AG09319 (cell line): ENCODE results near the gene IRAK2.

Experiments
- DNase-seq: peaks from one replicate; pipeline ENCODE4 v3.0.0-alpha.2; 2010; ENCODE audit warnings: low read depth; ENCODE audit errors: extremely low read depth
- TF ChIP-seq, protein P1 (sequence below): IDR thresholded peaks from 2 replicates; pipeline ENCODE4 v1.5.1; 2011; ENCODE audit warnings: low read depth, mild to moderate bottlenecking, inconsistent platforms, low read length, moderate library complexity

Gene IRAK2

GRCh38 chr3:10187290-10187876 is 22.7 kb downstream of the IRAK2 start:
- DNase-seq = no peak
- TF ChIP-seq, protein P1, sequence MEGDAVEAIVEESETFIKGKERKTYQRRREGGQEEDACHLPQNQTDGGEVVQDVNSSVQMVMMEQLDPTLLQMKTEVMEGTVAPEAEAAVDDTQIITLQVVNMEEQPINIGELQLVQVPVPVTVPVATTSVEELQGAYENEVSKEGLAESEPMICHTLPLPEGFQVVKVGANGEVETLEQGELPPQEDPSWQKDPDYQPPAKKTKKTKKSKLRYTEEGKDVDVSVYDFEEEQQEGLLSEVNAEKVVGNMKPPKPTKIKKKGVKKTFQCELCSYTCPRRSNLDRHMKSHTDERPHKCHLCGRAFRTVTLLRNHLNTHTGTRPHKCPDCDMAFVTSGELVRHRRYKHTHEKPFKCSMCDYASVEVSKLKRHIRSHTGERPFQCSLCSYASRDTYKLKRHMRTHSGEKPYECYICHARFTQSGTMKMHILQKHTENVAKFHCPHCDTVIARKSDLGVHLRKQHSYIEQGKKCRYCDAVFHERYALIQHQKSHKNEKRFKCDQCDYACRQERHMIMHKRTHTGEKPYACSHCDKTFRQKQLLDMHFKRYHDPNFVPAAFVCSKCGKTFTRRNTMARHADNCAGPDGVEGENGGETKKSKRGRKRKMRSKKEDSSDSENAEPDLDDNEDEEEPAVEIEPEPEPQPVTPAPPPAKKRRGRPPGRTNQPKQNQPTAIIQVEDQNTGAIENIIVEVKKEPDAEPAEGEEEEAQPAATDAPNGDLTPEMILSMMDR = no peak

DNA sequence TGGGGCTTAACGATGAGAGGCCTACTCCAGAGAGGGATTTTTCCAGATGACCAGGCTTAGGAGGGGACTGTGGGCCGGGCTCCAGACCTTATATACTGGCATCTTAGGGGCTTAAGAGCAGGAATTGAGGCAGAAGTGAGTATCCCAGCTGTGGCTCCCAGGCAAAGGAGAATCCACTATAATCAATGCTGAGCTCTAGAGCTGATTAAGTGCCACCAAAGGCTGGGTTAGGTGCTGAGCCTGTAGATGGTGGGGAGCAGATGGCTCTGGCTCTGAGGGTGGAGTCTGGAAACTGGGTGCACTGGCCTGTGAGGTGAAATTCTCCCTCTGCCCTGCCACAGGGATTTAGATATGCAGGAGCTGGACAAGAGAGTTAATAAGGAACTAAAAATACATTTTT is 23.2 kb downstream of the IRAK2 start:
- no peak for DNase-seq
- TF ChIP-seq, protein P1 = no peak

DNA sequence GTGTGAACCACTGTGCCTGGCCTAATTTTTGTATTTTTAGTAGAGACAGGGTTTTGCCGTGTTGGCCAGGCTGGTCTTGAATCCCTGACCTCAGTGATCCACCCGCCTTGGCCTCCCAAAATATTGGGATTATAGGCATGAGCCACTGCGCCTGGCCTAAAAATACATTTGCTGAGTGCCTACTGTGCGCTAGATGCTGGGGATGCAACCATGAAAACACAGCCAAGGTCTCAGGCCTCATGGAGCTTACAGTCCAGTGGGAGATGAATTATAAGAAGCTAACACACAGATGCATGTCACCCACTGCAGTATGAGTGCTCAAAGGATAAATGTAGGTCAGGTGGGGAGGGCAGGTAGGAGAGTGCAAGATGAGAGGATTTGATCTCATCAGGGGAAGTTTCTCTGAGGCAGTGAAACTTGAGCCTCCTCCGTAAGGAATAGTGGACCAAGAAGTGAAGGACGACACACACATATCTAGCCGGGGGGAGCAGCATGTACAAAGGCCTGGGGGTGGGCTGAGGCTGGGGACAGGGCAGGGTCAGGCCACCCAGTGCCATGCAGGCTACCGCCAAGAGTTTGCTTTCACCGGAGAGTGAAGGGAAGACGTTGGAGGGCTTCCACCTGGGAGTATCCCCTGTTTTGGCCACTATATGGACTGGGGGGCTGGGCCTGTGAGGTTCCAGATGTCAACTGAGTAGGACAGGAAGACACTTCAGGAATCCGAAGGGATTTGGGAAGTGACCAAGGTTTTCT is 24.3 kb downstream of the IRAK2 start:
- no peak for DNase-seq
- TF ChIP-seq, protein P1 = no peak

- DNase-seq = no peak
- TF ChIP-seq, protein P1 = no peak; the same call in 1 of the 2 replicates
Measured at GRCh38 chr3:10189557-10190354, 25.0 kb downstream of the IRAK2 start.

- peak; percentile 91 for DNase-seq
- TF ChIP-seq, protein P1 = peak; percentile 86
Measured at GRCh38 chr3:10192953-10193691, 28.4 kb downstream of the IRAK2 start.

GRCh38 chr3:10193692-10194327 is 29.1 kb downstream of the IRAK2 start:
- DNase-seq = no peak
- TF ChIP-seq, protein P1 = no peak
